T47D (cell line): ENCODE data around the gene PCDHGB1.

ENCODE experiments used
- DNase-seq, 2 experiments: peaks; one replicate each; pipeline versions ENCODE4 v3.0.0 to v3.0.0-alpha.2; 2011 to 2012; ENCODE audit warnings: low read depth in 1 of 2, low spot score in 1 of 2
- JUND ChIP-seq: IDR thresholded peaks from 2 replicates; pipeline ENCODE4 v1.6.1; 2012; ENCODE audit warnings: low read depth
- in situ Hi-C: cut with HindIII; loops from 2 replicates; pipeline ENCODE4 v1.10.0; 2016; ENCODE audit warnings: low sequenced_read_pairs, low pct_unique_long_range_greater_than_20kb

Gene PCDHGB1

DNA sequence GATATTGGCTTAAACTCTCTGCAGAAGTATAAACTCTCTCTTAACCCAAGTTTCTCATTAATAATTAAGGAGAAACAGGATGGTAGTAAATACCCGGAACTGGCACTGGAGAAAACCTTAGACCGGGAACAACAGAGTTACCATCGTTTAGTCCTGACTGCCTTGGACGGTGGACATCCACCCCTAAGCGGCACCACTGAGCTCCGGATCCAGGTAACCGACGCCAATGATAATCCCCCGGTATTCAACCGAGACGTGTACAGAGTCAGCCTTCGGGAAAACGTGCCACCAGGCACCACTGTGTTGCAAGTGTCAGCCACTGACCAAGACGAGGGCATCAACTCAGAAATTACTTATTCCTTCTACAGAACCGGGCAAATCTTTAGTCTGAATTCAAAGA is 48.7 kb downstream of the PCDHGB1 start:
- TF ChIP-seq JUND, result no peak

DNA sequence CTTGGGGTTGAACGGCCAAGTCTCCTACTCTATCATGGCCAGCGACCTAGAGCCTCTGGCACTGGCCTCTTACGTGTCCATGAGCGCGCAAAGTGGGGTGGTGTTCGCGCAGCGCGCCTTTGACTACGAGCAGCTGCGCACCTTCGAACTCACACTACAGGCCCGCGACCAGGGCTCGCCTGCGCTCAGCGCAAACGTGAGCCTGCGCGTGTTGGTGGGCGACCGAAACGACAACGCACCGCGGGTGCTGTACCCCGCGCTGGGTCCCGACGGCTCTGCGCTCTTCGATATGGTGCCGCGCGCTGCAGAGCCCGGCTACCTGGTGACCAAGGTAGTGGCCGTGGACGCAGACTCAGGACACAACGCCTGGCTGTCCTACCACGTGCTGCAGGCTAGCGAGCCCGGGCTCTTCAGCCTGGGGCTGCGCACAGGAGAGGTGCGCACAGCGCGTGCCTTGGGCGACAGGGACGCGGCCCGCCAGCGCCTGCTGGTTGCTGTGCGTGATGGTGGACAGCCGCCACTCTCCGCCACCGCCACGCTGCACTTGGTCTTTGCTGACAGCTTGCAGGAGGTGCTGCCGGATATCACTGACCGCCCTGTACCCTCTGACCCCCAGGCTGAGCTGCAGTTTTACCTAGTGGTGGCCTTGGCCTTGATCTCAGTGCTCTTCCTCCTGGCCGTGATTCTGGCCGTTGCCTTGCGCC is 49.8 kb downstream of the PCDHGB1 start:
- DNase-seq, result no peak
- in situ Hi-C loops, result no loop called here
- no peak for TF ChIP-seq JUND

More for the DNA sequence above, 48.7 kb downstream of the PCDHGB1 start:
- in situ Hi-C loops, result no loop called here
- no peak for DNase-seq
